ENCODE measurements around the gene GSS.

GSS gene

DNA sequence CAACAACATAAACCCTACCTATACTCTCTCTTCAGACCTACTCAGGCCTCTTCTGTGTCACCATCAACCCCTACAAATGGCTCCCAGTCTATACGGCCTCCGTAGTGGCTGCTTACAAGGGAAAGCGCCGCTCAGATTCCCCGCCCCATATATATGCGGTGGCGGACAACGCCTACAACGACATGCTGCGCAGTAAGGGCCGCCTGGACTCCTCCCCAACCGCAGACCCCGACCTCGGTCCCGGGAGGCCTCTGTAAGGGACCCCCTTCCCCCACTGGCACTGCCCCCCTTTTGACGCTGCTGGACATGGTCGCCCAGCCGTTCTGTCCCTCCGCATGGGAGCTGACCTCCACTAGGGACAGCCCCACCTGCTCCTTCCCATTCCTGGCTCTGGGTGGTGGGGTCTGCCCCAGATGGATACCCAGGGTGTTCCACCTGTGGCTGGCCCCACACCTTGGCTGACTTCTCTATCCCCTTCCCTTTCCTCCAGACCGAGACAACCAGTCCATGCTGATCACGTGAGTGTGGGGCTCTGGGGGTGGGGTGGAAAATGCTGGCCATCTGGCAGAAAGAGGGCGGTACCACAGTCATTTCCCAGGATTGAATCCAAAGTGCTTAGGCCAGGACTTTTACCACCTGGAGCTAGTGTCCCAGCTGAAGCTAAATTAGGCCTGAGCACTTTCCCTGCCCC, 25.1 kb upstream of the GSS start:
- H3K4me3 ChIP-seq (ENCODE audit: low read length) = no peak overlapping the region
- no peak for DNase-seq (ENCODE audit: low read depth, low spot score)

GRCh38 chr20:34979366-34980153, 24.0 kb upstream of the GSS start:
- no peak for DNase-seq (ENCODE audit: low read depth, low spot score)
- H3K4me3 ChIP-seq (ENCODE audit: low read length) = no peak overlapping the region

- DNase-seq (ENCODE audit: low read depth, low spot score) = no peak
- no peak overlapping the region for H3K4me3 ChIP-seq (ENCODE audit: low read length)
Measured at GRCh38 chr20:34978092-34978744, 22.6 kb upstream of the GSS start.

GRCh38 chr20:34977365-34978091, 21.9 kb upstream of the GSS start:
- no peak overlapping the region for H3K4me3 ChIP-seq (ENCODE audit: low read length)
- no peak for DNase-seq (ENCODE audit: low read depth, low spot score)

- no peak for DNase-seq (ENCODE audit: low read depth, low spot score)
Measured at GRCh38 chr20:34976286-34976685, 20.7 kb upstream of the GSS start.

DNA sequence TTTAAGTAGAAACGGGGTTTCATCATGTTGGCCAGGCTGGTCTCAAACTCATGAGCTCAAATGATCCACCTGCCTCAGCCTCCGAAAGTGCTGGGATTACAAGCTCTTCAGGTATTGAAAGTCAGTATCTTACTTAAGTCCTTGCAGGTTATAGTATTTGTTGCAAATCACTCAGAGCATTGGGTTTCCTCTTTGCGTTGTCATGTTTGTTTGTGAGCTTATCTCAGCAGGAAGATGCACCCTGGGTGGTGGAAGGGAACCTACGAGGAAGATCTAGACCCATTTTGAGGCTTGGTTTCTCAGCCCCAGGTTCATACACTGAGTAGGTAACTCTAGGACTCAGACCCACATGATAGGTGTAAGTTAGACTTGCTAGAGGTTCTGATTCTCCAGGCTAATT, 18.6 kb upstream of the GSS start:
- H3K4me3 ChIP-seq (ENCODE audit: low read length) = no peak overlapping the region
- DNase-seq (ENCODE audit: low read depth, low spot score) = no peak

More at GRCh38 chr20:34976286-34976685, 20.7 kb upstream of the GSS start:
- H3K4me3 ChIP-seq (ENCODE audit: low read length) = no peak overlapping the region

GRCh38 chr20:34971561-34972235, 16.1 kb upstream of the GSS start:
- no peak overlapping the region for H3K4me3 ChIP-seq (ENCODE audit: low read length)
- DNase-seq (ENCODE audit: low read depth, low spot score) = no peak

DNA sequence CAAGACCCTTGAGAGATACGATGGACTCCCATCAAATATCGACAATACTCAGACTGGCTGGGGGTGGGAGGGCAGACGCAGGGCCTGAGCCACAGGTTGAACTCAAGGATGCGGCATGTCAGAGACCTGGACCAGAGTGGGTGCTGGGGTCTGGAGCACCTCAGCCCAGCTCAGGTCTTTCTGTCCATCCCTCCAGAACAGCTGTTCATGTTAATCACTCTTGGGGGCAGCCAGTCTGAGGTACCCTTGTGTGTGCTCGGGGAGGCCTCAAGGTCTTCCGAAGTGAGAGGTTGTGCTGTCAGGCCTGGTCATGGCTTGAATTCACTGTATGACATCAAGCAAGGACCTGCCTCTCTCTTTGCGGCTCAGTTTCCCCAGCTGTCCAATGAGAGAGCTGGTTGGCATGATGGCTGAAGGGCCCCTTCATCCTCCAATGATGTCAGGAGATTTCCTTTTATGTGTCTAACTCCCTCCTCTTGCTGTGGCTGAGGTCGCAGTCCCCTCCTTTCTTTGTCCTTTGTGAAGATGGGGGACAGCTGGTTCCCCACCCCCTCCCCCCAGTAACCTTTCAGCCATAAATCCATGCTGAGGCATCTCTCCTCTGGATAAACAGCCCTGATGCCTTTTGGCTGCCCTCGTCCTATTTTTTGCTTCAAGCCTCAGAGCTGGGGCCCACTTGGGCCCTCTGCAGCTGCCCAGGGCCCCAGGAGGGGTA, 15.4 kb upstream of the GSS start:
- H3K4me3 ChIP-seq (ENCODE audit: low read length) = no peak overlapping the region
- no peak for DNase-seq (ENCODE audit: low read depth, low spot score)

GRCh38 chr20:34970193-34970840, 14.7 kb upstream of the GSS start:
- no peak for DNase-seq (ENCODE audit: low read depth, low spot score)
- no peak overlapping the region for H3K4me3 ChIP-seq (ENCODE audit: low read length)

GRCh38 chr20:34968042-34968775, 12.6 kb upstream of the GSS start:
- DNase-seq (ENCODE audit: low read depth, low spot score) = no peak
- H3K4me3 ChIP-seq (ENCODE audit: low read length) = no peak overlapping the region

GRCh38 chr20:34967421-34967820, 11.8 kb upstream of the GSS start:
- no peak for DNase-seq (ENCODE audit: low read depth, low spot score)
- H3K4me3 ChIP-seq (ENCODE audit: low read length) = no peak overlapping the region

- H3K4me3 ChIP-seq (ENCODE audit: low read length) = no peak overlapping the region
- no peak for DNase-seq (ENCODE audit: low read depth, low spot score)
Measured at GRCh38 chr20:34965051-34965450, 9.4 kb upstream of the GSS start.

DNA sequence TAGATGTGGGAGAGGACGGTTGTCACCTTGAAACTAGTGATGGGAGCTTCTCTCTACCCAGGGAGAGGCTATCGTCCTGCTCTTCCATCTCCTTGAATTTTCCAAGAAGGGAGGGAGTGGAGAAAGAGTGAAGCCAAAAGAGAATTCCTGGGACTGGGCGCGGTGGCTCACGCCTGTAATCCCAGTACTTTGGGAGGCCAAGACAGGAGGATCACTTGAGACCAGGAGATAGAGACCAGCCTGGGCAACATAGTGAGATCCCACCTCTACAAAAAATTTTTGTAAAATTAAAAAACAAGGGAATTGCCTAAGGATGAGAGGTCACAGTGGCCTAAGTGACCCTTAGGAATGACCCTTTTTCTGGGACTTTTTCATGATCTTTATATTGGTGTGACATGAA, 8.9 kb upstream of the GSS start:
- no peak overlapping the region for H3K4me3 ChIP-seq (ENCODE audit: low read length)
- DNase-seq (ENCODE audit: low read depth, low spot score) = no peak

DNA sequence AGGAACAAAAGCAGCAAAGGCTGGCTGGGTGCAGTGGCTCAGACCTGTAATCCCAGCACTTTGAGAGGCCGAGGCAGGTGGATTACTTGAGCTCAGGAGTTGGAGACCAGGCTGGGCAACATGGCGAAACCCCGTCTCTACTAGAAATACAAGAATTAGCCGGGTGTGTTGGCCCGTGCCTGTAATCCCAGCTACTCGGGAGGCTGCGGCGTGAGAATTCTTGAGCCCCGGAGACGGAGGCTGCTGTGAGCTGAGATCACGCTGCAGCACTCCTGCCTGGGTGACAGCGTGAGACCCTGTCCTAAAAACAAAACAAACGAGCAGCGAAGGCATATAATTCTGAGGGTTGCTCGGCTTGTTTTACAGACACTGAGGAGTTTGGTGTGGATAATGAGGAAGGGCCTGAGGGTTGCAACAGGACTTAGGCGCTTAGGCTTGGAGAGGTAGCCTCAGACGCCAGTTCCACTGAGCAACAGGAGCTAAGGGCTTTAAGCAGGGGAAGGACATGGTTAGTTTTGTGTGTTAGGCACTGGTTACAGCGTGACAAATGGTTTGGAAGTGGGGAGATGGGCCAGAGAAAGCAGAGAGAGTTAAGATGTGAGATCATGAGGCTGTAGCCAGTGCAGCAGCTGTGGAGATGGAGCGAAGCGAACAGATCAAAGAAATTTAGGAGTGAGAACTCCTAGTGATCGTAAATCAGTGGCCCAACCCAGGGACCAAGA, 1.3 kb upstream of the GSS start:
- H3K4me3 ChIP-seq (ENCODE audit: low read length) = no peak overlapping the region
- no peak for DNase-seq (ENCODE audit: low read depth, low spot score)

DNA sequence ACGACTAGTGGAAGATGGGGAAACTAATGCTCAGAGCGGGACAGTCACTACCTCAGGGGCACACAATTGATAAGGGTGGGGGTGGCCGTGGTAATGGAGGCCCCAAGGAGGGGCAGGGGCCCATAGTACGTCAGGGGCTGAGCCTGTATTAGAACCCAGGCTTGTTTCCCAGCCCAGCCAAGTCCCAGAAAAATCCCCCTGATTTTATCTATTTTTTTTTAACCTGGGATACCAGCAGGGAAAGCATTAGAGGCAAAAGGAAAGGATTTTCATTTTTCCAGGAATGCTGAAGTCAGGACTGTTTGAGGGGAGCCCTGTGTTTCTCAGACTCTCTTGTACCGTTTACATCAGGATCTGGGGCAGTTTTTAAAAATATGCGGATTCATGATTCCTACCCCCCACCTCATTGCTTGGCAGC, 444 bp upstream of the GSS start:
- no peak for DNase-seq (ENCODE audit: low read depth, low spot score)
- peak overlapping the region; percentile 86 for H3K4me3 ChIP-seq (ENCODE audit: low read length)

DNA sequence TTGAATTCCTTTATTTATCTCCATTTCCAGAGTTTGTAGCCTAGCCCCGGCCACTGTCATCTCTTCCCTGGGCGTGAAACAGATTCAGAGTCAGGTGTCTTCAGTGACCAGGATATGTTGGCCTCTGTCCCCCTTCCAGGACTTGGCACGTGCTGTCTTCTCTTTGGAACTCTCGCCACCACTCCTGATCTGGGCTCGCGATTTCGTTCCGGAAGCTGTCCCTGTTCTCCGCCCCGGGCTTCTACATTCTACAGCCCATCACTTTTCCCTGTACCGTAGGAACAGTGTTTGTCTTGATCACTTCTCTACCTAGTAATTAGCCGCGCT, 739 bp downstream of the GSS start:
- DNase-seq (ENCODE audit: low read depth, low spot score) = no peak
- H3K4me3 ChIP-seq (ENCODE audit: low read length) = peak overlapping the region; percentile 86

DNA sequence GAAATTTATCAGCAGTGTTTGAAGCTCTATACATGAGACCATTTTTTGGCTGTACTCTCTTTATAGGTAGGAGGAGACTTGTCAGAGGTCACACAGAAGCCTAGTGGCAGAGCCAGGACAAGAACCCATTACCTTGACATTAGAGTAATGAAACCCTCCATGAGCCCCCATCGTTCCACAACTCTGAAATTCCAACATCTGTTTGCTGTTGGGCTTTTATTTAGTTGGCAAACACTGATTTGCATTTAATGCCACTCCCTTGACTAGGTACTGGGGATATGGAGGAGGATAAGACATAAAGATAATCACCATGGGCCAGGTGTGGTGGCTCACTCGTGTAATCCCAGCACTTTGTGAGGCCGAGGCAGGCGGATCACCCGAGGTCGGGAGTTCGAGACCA, 1.6 kb downstream of the GSS start:
- no peak overlapping the region for H3K4me3 ChIP-seq (ENCODE audit: low read length)
- no peak for DNase-seq (ENCODE audit: low read depth, low spot score)

All from Jurkat, Clone E6-1 (cell line).